ENCODE results near the gene FOSL2.

Gene FOSL2

DNA sequence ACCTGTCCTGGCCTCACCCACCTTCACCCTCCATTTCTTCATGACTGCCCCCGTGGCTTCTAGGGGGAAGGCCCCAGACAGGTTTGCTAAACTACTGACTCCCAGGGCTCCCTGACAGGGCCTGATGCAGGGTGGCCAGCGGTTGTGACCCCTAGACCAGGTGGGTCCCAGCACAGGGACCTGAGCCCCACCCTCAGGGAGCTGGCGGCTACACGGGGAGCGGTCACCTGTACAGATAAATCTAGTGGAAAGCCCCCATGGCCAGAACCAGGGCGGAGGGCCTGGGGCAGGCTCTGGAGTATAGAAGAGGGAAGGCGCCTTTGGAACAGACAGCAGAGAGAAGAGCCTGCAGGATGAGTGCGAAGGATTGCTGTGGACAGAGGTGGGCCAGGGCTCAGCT, 60.7 kb downstream of the FOSL2 start:
- DNase-seq, result no peak

GRCh38 chr2:28454016-28454930, 61.6 kb downstream of the FOSL2 start:
- no peak for DNase-seq

DNA sequence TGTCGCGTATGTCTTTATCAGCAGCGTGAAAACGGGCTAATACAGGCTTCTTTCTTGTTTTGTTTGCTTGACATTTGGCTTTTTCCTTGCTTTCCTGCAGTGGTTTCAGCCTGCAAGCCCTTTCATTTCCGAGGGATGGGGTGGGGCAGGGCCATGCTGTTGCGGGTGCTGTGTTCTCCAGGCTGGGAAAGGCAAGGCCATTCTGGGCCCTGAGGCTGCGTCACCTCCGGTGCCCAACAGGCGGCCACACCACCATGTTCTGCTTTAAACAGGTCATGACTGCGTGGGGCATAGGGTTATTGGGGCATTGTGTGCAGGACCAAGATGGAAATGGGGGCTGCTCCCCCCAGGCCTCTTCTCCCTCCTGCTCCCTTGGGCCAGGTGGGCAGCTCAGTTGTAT, 64.6 kb downstream of the FOSL2 start:
- no peak for DNase-seq

DNA sequence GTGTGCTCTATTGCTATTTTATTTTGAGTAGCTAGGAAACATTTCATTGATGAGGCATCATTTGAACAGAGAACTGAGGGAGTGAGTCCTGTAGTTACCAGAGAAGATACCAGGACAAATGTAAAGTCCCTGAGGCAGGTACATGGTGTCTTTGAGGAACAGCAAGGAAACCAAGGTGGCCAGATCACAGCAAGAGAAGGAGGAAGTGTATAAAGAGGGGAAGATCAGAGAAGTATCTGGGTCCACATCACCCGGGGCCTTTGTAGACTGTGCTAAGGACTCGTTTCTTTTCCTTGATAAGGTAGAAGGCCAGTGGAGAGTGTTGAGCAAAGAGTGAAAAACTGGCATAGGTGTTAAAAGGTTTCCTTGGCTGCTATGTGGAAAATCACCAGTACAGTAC, 68.4 kb downstream of the FOSL2 start:
- no peak for DNase-seq

DNA sequence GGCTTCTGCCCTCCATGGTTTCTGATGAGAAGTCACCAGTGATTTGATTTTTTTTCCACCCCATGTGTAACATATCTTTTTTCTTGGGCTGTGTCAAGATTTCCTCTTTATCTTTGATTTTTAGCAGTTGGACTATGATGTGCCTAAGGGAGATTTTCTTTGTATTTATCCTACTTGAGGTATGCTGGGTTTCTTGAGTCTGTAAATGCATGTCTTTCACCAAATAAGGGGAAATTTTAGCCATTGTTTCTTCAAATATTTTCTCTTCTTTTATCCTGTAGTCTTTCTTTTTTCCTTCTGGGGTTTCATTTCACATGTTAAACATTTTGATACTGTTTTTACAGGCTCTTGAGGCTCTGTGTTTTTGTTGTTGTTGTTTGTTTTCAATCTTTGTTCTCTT, 69.5 kb downstream of the FOSL2 start:
- DNase-seq, result no peak

GRCh38 chr2:28463211-28463816, 70.7 kb downstream of the FOSL2 start:
- DNase-seq, result no peak

- DNase-seq, result no peak
Measured at GRCh38 chr2:28463893-28464292, 71.2 kb downstream of the FOSL2 start.

DNA sequence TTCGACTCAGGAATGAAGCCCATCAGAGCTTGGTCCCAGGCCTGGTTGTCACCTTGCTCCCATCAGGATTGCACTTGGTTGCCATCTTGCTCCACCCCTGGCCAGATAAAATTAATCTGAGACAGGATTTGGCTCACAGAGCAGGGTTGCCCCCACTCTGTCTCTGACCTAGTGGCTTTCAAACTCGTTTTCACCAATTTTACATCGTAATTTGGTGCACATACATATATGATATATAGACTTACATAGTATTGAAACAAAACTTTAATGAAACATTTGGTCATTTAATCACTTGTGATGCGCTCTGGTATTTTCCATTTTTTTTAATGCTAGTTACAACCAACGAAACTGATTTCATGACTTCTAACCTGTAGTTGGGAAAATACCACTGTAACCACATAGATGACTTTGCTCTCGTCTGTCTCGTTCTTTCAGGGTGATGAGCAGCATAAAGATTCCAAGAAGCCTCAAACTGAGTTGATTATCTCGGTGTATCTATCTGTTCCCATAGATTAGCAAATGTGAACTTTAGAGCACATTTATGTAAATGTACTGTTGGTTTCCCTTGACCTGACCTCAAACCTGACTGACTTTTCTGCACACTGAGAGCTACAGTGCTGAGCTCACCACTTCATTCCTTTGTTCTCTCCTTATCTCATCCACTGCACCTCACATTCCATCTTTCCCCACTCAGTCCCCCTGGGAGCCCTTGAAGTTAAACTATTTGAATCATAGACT, 72.7 kb downstream of the FOSL2 start:
- DNase-seq, result no peak

Measured in CD4-positive, alpha-beta T cell treated with Interleukin-4 for 4 hours (primary cell).